ENCODE results near the gene RBFA.

GRCh38 chr18:80044072-80044471 is 9.8 kb downstream of the RBFA start:
- TF ChIP-seq, protein P1, sequence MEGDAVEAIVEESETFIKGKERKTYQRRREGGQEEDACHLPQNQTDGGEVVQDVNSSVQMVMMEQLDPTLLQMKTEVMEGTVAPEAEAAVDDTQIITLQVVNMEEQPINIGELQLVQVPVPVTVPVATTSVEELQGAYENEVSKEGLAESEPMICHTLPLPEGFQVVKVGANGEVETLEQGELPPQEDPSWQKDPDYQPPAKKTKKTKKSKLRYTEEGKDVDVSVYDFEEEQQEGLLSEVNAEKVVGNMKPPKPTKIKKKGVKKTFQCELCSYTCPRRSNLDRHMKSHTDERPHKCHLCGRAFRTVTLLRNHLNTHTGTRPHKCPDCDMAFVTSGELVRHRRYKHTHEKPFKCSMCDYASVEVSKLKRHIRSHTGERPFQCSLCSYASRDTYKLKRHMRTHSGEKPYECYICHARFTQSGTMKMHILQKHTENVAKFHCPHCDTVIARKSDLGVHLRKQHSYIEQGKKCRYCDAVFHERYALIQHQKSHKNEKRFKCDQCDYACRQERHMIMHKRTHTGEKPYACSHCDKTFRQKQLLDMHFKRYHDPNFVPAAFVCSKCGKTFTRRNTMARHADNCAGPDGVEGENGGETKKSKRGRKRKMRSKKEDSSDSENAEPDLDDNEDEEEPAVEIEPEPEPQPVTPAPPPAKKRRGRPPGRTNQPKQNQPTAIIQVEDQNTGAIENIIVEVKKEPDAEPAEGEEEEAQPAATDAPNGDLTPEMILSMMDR (conservative IDR thresholded peaks at IDR 0.05 in 1 of 2, IDR thresholded peaks at IDR 0.05 in 1 of 2; ENCODE audit: low read depth in 1 of 2, low read length in 2 of 2), result no peak
- no peak for TF ChIP-seq EZH2 (IDR thresholded peaks at IDR 0.05; ENCODE audit: low read length, missing control alignments)
